Fibroblast of lung (primary cell): Measurements from ENCODE around the gene E2F6. TPM values are rescaled to one million over a fixed set of nuclear protein-coding genes. Genes with fewer than 3 reads are reported as not detected.

Experiments
- DNase-seq, 2 donors: peaks; one replicate each; pipeline versions ENCODE4 v3.0.0 to v3.0.0-alpha.2; 2010; ENCODE audit warnings: low read depth in 2 of 2
- H2AFZ ChIP-seq: 2 replicates; pipeline ENCODE4 v1.5.1; 2012; ENCODE audit warnings: low read length, control low read depth, inconsistent platforms
- H3K27ac ChIP-seq: 2 replicates; pipeline ENCODE4 v1.5.1; 2011; ENCODE audit warnings: low read length, control low read depth; ENCODE audit not compliant: insufficient read depth
- H3K27me3 ChIP-seq: 2 replicates; pipeline ENCODE4 v1.5.1; 2011; ENCODE audit warnings: mild to moderate bottlenecking, low read length; ENCODE audit not compliant: control insufficient read depth, insufficient read depth
- H3K36me3 ChIP-seq: 2 replicates; pipeline ENCODE4 v1.5.1; 2011; ENCODE audit warnings: low read length; ENCODE audit not compliant: control insufficient read depth, insufficient read depth
- H3K4me1 ChIP-seq: 2 replicates; pipeline ENCODE4 v1.5.1; 2011; ENCODE audit warnings: low read length; ENCODE audit not compliant: control insufficient read depth, insufficient read depth; ENCODE audit errors: extremely low read depth
- H3K4me2 ChIP-seq: 2 replicates; pipeline ENCODE4 v1.5.1; 2011; ENCODE audit warnings: low read length, control low read depth; ENCODE audit not compliant: insufficient read depth; ENCODE audit errors: extremely low read depth
- H3K4me3 ChIP-seq, 4 experiments: fragments of 200-600 bp in 1 of 4; sonication (generic) in 1 of 4; replicated peaks in 1 of 4; 2 replicates each; pipeline ENCODE4 v1.5.1; 2011 to 2016; ENCODE audit warnings: low read length in 4 of 4, low read depth in 3 of 4, mild to moderate bottlenecking in 3 of 4, control low read depth in 2 of 4, inconsistent platforms in 1 of 4, mixed read lengths in 1 of 4; ENCODE audit not compliant: insufficient read depth in 1 of 4; ENCODE audit errors: control extremely low read depth in 1 of 4
- H3K79me2 ChIP-seq: 2 replicates; pipeline ENCODE4 v1.5.1; 2012; ENCODE audit warnings: mild to moderate bottlenecking, low read length, inconsistent platforms; ENCODE audit not compliant: control insufficient read depth, insufficient read depth
- H3K9ac ChIP-seq: 2 replicates; pipeline ENCODE4 v1.5.1; 2011; ENCODE audit warnings: mild to moderate bottlenecking, low read length, control low read depth; ENCODE audit not compliant: insufficient read depth
- H3K9me3 ChIP-seq: 2 replicates; pipeline ENCODE4 v1.5.1; 2012; ENCODE audit warnings: low read depth, low read length; ENCODE audit not compliant: control insufficient read depth, insufficient read depth
- H4K20me1 ChIP-seq: 2 replicates; pipeline ENCODE4 v1.5.1; 2011; ENCODE audit warnings: low read length; ENCODE audit not compliant: control insufficient read depth, insufficient read depth; ENCODE audit errors: extremely low read depth
- EZH2 ChIP-seq: IDR thresholded peaks from 2 replicates; pipeline ENCODE4 v1.5.1; 2012; ENCODE audit warnings: low read length, control low read depth, mild to moderate bottlenecking; ENCODE audit errors: missing control alignments
- polyA plus RNA-seq, 2 donors: library from polyadenylated mRNA; depleted of rRNA in 1 of 2; stranded (reverse) in 1 of 2; unstranded in 1 of 2; fragments of >200 nt; gene quantifications; 2 replicates each; pipeline ENCODE4 v1.2.1, GENCODE V29; 2011 to 2012; ENCODE audit warnings: missing spikeins in 1 of 2
- total RNA-seq: library from RNA; depleted of rRNA; stranded (reverse); fragments of >200 nt; gene quantifications from 2 replicates; pipeline ENCODE4 v1.2.1, GENCODE V29; 2014
- TF ChIP-seq, protein P1 (sequence below), 2 donors: IDR thresholded peaks in 1 of 2; conservative IDR thresholded peaks in 1 of 2; 1 replicate in 1 of 2; 2 replicates in 1 of 2; pipeline ENCODE4 v1.5.1; 2011 to 2012; ENCODE audit warnings: low read length in 2 of 2, control low read depth in 1 of 2, inconsistent platforms in 1 of 2, low read depth in 1 of 2, mild to moderate bottlenecking in 1 of 2

The E2F6 gene
- total and polyA plus RNA-seq, 2 donors (not counting 1 experiment from before 2014, with no cell fraction given) = 10.2 to 13.0 TPM

DNA sequence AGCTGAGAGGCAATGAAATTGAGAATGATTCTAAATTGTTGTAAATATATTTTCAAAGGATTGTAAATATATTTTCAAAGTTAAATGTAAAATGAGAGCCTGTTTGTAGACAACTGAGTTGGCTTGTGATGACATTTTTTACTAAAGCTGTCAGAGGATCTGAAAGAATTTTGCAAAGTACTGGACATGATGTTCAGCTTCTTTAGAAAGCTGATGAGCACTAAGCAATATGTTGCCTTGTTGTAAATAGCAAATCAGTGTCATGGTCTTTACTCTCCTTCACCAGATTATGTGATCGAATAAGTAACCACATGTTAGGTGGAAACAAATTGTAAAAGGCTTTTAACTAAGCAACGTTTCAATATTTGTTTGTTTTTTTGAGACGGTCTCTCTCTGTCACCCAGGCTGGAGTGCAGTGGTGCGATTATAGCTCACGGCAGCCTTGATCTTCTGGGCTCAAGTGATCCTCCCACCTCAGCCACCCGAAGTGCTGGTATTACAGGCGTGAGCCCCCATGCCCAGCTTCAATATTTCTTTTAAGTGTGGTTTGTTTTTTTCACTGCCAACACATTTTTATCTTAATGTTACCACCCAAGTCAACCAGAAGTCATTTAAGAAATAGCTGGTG lies 44.0 kb downstream of the E2F6 start:
- H2AFZ ChIP-seq = no peak overlapping the region
- no peak for DNase-seq
- no peaks in the 10 kb centered on the region for H4K20me1 ChIP-seq
- no peaks in the 10 kb centered on the region for H3K79me2 ChIP-seq
- TF ChIP-seq, protein P1, sequence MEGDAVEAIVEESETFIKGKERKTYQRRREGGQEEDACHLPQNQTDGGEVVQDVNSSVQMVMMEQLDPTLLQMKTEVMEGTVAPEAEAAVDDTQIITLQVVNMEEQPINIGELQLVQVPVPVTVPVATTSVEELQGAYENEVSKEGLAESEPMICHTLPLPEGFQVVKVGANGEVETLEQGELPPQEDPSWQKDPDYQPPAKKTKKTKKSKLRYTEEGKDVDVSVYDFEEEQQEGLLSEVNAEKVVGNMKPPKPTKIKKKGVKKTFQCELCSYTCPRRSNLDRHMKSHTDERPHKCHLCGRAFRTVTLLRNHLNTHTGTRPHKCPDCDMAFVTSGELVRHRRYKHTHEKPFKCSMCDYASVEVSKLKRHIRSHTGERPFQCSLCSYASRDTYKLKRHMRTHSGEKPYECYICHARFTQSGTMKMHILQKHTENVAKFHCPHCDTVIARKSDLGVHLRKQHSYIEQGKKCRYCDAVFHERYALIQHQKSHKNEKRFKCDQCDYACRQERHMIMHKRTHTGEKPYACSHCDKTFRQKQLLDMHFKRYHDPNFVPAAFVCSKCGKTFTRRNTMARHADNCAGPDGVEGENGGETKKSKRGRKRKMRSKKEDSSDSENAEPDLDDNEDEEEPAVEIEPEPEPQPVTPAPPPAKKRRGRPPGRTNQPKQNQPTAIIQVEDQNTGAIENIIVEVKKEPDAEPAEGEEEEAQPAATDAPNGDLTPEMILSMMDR (conservative IDR thresholded peaks at IDR 0.05 in 1 of 2, IDR thresholded peaks at IDR 0.05 in 1 of 2; ENCODE audit: low read depth in 1 of 2, low read length in 2 of 2) = no peak
- TF ChIP-seq EZH2 = no peak
- H3K27ac ChIP-seq = no peak overlapping the region
- no peaks in the 10 kb centered on the region for H3K9me3 ChIP-seq
- no peak overlapping the region for H3K9ac ChIP-seq
- no peak overlapping the region for H3K4me3 ChIP-seq
- no peak overlapping the region for H3K4me2 ChIP-seq
- H3K4me1 ChIP-seq = no peaks in the 10 kb centered on the region
- H3K27me3 ChIP-seq = no peaks in the 10 kb centered on the region
- no peaks in the 10 kb centered on the region for H3K36me3 ChIP-seq

DNA sequence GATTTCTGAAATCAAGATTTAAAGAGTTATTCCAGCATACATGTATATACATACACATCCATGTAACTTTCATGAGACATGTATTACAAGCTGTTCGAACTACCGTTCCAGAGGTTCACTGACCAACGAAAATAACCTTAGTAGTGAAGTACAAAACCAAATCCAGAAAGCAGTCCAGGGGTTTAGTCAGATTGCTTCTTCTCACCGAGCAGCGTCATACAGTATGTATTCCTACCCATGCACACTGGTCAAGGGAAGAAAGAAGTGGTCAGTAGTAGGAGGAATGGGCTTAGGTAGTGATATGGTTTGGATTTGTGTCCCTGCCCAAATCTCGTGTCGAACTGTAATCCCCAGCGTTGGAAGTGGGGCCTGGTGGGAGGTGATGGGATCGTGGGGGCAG lies 45.3 kb downstream of the E2F6 start:
- Histone ChIP-seq H3K79me2 (no peaks in the 10 kb centered on the region), H3K9me3 (no peaks in the 10 kb centered on the region), H3K27ac (no peak overlapping the region), H3K27me3 (no peaks in the 10 kb centered on the region), H3K36me3 (no peaks in the 10 kb centered on the region), H3K4me3 (no peak overlapping the region), H4K20me1 (no peaks in the 10 kb centered on the region), H3K9ac (no peak overlapping the region), H3K4me2 (no peak overlapping the region), H2AFZ (no peak overlapping the region), H3K4me1 (no peaks in the 10 kb centered on the region)
- TF ChIP-seq, protein P1 (conservative IDR thresholded peaks at IDR 0.05 in 1 of 2, IDR thresholded peaks at IDR 0.05 in 1 of 2; ENCODE audit: low read depth in 1 of 2, low read length in 2 of 2) = no peak
- no peak for TF ChIP-seq EZH2
- no peak for DNase-seq

DNA sequence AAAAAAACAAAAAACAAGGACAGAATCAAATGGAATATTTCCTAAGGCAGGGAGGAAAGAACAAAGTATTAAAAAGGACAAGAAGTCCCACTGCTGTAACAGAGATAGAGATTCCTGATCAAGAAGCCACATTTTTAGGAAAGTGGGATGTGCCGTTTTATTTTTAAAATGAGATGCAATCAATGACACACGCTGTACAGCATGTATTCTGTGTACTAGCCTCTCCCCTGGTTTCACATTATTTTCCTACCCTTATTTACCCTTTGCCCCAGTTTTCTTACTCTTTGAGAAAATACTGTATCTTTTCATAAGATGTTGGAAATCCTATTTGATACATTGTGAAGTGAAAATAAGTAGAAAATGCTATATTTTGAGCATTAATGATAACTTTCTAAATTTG lies 45.8 kb downstream of the E2F6 start:
- H4K20me1 ChIP-seq = no peaks in the 10 kb centered on the region
- no peak overlapping the region for H3K4me2 ChIP-seq
- H3K4me1 ChIP-seq = no peaks in the 10 kb centered on the region
- TF ChIP-seq EZH2 = no peak
- TF ChIP-seq, protein P1 (conservative IDR thresholded peaks at IDR 0.05 in 1 of 2, IDR thresholded peaks at IDR 0.05 in 1 of 2; ENCODE audit: low read depth in 1 of 2, low read length in 2 of 2) = no peak
- no peak overlapping the region for H3K9ac ChIP-seq
- no peak overlapping the region for H2AFZ ChIP-seq
- H3K79me2 ChIP-seq = no peaks in the 10 kb centered on the region
- H3K36me3 ChIP-seq = no peaks in the 10 kb centered on the region
- DNase-seq = no peak
- no peaks in the 10 kb centered on the region for H3K9me3 ChIP-seq
- H3K27ac ChIP-seq = no peak overlapping the region
- H3K4me3 ChIP-seq = no peak overlapping the region
- H3K27me3 ChIP-seq = no peaks in the 10 kb centered on the region
